CD4-positive, alpha-beta T cell (primary cell): Measurements from ENCODE around the gene SRP9. TPM values are rescaled to one million over a fixed set of nuclear protein-coding genes. Genes with fewer than 3 reads are reported as not detected.

Experiments
- ATAC-seq: fragments of 200-7000 bp; cut with Tn5 transposase; one replicate; pipeline ENCODE4 v1.10.0; 2022; ENCODE audit warnings: mild to moderate bottlenecking; ENCODE audit not compliant: poor library complexity
- CTCF ChIA-PET: fragments of 350-600 bp; sonication (Branson Sonifier 250); formaldehyde crosslinking; loops from one replicate; lab custom pipeline; 2021; ENCODE audit warnings: antibody characterized with exemption, inconsistent platforms; lab: Charles Lee
- POLR2A ChIA-PET: fragments of 350-600 bp; sonication (Branson Sonifier 250); formaldehyde crosslinking; loops from one replicate; lab custom pipeline; 2021; ENCODE audit warnings: antibody characterized with exemption, inconsistent platforms; lab: Charles Lee
- DNase-seq, 14 experiments: peaks; one replicate each; pipeline ENCODE4 v3.0.0-alpha.2; 2013 to 2020; ENCODE audit warnings: mixed read lengths in 2 of 14
- H3K27ac ChIP-seq, 2 donors: one replicate each; pipeline versions ENCODE4 v1.5.1 to v1.7.0; 2013; ENCODE audit warnings: low read length in 2 of 2, low read depth in 1 of 2, mild to moderate bottlenecking in 1 of 2
- H3K27me3 ChIP-seq, 2 experiments: 1 replicate in 1 of 2; 2 replicates in 1 of 2; pipeline versions ENCODE4 v1.6.1 to v1.7.0; 2013; ENCODE audit warnings: low read length in 2 of 2, control low read depth in 1 of 2, mild to moderate bottlenecking in 1 of 2, moderate library complexity in 1 of 2; ENCODE audit not compliant: insufficient read depth in 2 of 2, control insufficient read depth in 1 of 2
- H3K36me3 ChIP-seq: one replicate; pipeline ENCODE4 v1.6.1; 2013; ENCODE audit warnings: low read length, control low read depth; ENCODE audit not compliant: insufficient read depth
- H3K4me1 ChIP-seq: one replicate; pipeline ENCODE4 v1.6.1; 2013; ENCODE audit warnings: low read length, control low read depth; ENCODE audit not compliant: insufficient read depth
- H3K4me3 ChIP-seq: one replicate; pipeline ENCODE4 v1.5.1; 2013; ENCODE audit warnings: mild to moderate bottlenecking, low read length, moderate library complexity
- H3K9me3 ChIP-seq, 2 experiments: 1 replicate in 1 of 2; 2 replicates in 1 of 2; pipeline versions ENCODE4 v1.6.1 to v1.7.0; 2013; ENCODE audit warnings: low read length in 2 of 2, mild to moderate bottlenecking in 2 of 2, control low read depth in 1 of 2, moderate library complexity in 1 of 2; ENCODE audit not compliant: control insufficient read depth in 1 of 2, insufficient read depth in 1 of 2
- H3K27ac Mint-ChIP-seq: one replicate; pipeline ENCODE4 v1.8.0; 2020; ENCODE audit warnings: mixed read lengths
- H3K27me3 Mint-ChIP-seq: one replicate; pipeline ENCODE4 v1.8.0; 2021; ENCODE audit warnings: mixed read lengths
- H3K36me3 Mint-ChIP-seq: one replicate; pipeline ENCODE4 v1.8.0; 2021; ENCODE audit warnings: low read depth, mixed read lengths
- H3K4me1 Mint-ChIP-seq: one replicate; pipeline ENCODE4 v1.8.0; 2021; ENCODE audit warnings: low read depth, mixed read lengths
- H3K4me3 Mint-ChIP-seq: one replicate; pipeline ENCODE4 v1.8.0; 2020; ENCODE audit warnings: mild to moderate bottlenecking, mixed read lengths
- H3K9me3 Mint-ChIP-seq: one replicate; pipeline ENCODE4 v1.8.0; 2020; ENCODE audit warnings: mixed read lengths
- intact Hi-C, 2 experiments: fragments of 100-400 bp; cut with DNase I in 1 of 2; cut with micrococcal nuclease in 1 of 2; formaldehyde crosslinking; loops; one replicate each; pipeline versions ENCODE4 v1.15.1 to v1.9.0; 2023 to 2025; cut with DNase I, micrococcal nuclease
- total RNA-seq, 174 experiments: library from RNA in 2 of 174; stranded (reverse) in 2 of 174; gene quantifications; one replicate each; pipeline ENCODE4 v1.2.3 and lab custom pipeline; 2021 to 2026
- TF ChIP-seq, protein P1 (sequence below): fragments of 200-600 bp; IDR thresholded peaks from one replicate; pipeline ENCODE4 v1.8.0; 2022; ENCODE audit warnings: antibody characterized with exemption, mild to moderate bottlenecking

The SRP9 gene
- total RNA-seq, 2 experiments from 2014 or later, result 63.7 to 69.8 TPM

DNA sequence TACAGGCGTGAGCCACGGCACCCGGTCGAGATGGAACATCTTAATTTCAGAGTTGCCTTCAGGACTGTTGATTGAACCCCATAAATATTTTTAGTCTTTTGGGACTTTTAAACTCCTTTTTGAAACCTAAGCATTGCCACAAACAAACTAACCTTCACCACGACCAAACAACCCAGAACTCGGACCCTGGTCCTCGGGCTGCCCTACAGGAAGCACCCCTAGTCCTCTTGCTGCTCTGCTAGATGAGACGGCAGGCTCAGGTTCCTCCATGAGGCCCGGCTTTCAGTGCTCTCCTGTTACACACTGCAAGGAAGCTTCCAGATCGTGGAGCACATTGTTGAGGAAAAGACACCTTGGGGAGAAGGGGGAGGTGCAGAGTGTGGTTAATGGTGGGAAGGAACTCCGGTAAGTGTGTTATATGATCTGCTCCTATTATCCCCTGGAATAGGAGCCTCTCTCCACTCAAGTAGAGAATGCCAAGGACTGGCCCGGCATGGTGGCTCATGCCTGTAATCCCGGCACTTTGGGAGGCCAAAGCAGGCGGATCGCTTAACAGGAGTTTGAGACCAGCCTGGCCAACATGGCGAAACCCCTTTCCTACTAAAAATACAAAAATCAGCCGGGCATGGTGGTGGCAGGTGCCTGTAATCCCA, 38.0 kb downstream of the SRP9 start:
- Mint-ChIP-seq H3K4me1 (no peaks in the 10 kb centered on the region), H3K9me3 (no peaks in the 10 kb centered on the region), H3K27me3 (no peaks in the 10 kb centered on the region), H3K27ac (no peak overlapping the region), H3K4me3 (no peak overlapping the region), H3K36me3 (no peaks in the 10 kb centered on the region)
- no peaks in the 10 kb centered on the region for H3K27me3 ChIP-seq
- no peaks in the 10 kb centered on the region for H3K36me3 ChIP-seq
- no peak overlapping the region for H3K4me3 ChIP-seq
- ATAC-seq (no peak), DNase-seq (no peak)
- no peak overlapping the region for H3K27ac ChIP-seq
- H3K9me3 ChIP-seq, result no peaks in the 10 kb centered on the region
- intact Hi-C loops, result no loop called here
- peaks cover 4% of the 10 kb centered on the region for H3K4me1 ChIP-seq
- TF ChIP-seq, protein P1, sequence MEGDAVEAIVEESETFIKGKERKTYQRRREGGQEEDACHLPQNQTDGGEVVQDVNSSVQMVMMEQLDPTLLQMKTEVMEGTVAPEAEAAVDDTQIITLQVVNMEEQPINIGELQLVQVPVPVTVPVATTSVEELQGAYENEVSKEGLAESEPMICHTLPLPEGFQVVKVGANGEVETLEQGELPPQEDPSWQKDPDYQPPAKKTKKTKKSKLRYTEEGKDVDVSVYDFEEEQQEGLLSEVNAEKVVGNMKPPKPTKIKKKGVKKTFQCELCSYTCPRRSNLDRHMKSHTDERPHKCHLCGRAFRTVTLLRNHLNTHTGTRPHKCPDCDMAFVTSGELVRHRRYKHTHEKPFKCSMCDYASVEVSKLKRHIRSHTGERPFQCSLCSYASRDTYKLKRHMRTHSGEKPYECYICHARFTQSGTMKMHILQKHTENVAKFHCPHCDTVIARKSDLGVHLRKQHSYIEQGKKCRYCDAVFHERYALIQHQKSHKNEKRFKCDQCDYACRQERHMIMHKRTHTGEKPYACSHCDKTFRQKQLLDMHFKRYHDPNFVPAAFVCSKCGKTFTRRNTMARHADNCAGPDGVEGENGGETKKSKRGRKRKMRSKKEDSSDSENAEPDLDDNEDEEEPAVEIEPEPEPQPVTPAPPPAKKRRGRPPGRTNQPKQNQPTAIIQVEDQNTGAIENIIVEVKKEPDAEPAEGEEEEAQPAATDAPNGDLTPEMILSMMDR, result no peak
- ChIA-PET POLR2A (no interaction called here), CTCF (no interaction called here)

DNA sequence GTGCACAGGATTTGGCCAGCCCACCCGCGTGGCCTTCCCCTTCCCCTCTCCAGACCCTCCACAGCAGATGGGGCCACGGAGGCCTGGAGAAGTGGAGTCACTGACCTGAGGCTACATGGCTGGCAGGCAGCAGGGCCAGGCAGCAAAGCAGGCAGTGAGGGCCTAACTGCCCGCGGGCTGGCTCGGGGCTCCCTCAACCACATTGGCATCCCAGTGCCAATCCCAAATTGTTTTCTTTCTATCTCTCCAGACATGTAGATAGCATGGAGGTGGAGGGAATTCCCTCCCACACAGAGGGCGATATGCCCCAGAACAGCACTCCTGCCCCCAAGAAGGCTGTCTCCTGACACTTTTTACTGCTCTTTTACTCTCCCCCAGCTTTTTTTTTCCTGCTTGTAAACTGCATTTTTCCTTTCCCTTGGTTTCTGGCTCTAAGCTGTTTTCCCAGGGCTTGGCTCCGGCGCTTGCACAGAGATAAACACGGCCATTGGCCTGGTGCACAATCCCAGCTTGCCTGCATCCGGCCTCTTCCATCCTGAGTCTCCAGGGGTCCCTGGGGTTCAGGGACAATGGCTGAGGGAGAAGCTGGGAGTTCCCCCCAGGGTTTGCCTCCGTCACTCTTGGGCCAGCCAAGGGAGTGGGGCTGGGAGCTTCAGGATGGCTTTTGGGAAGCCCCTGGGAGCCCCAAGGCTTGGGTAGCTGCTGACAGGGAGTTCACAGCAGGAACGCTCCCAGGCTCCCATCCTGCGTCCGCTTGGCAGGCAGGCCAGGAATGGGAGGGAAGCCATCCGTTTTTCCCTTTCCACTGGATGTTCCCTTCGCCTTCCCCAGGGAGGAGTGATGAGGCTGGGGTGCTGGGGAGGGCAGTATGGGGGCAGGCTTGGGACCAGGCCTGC, 39.3 kb downstream of the SRP9 start:
- ATAC-seq (no peak), DNase-seq (no peak)
- no peaks in the 10 kb centered on the region for H3K36me3 Mint-ChIP-seq
- no peak overlapping the region for H3K27ac ChIP-seq
- H3K9me3 ChIP-seq, result no peaks in the 10 kb centered on the region
- no peaks in the 10 kb centered on the region for H3K36me3 ChIP-seq
- POLR2A ChIA-PET, result interaction anchor here (0.9 kb wide), 2 partner anchors 28 to 39 kb away, joined by 3 read pairs; partner anchors contain the start of gene SRP9
- no peaks in the 10 kb centered on the region for H3K4me1 ChIP-seq
- H3K4me3 Mint-ChIP-seq, result no peak overlapping the region
- no peaks in the 10 kb centered on the region for H3K27me3 ChIP-seq
- CTCF ChIA-PET, result no interaction called here
- no peak overlapping the region for H3K4me3 ChIP-seq
- no peaks in the 10 kb centered on the region for H3K4me1 Mint-ChIP-seq
- intact Hi-C loops, result no loop called here
- no peaks in the 10 kb centered on the region for H3K9me3 Mint-ChIP-seq
- no peak overlapping the region for H3K27ac Mint-ChIP-seq
- H3K27me3 Mint-ChIP-seq, result no peaks in the 10 kb centered on the region
- TF ChIP-seq, protein P1, result no peak

GRCh38 chr1:225817611-225818061, 40.0 kb downstream of the SRP9 start:
- Mint-ChIP-seq H3K9me3 (no peaks in the 10 kb centered on the region), H3K27me3 (no peaks in the 10 kb centered on the region), H3K4me3 (no peak overlapping the region), H3K36me3 (no peaks in the 10 kb centered on the region), H3K27ac (no peak overlapping the region), H3K4me1 (no peaks in the 10 kb centered on the region)
- H3K9me3 ChIP-seq, result no peaks in the 10 kb centered on the region
- H3K27ac ChIP-seq, result no peak overlapping the region
- no peaks in the 10 kb centered on the region for H3K4me1 ChIP-seq
- ATAC-seq, result no peak
- ChIA-PET POLR2A (no interaction called here), CTCF (no interaction called here)
- no peaks in the 10 kb centered on the region for H3K27me3 ChIP-seq
- DNase-seq, result no peak
- H3K4me3 ChIP-seq, result no peak overlapping the region
- H3K36me3 ChIP-seq, result no peaks in the 10 kb centered on the region
- TF ChIP-seq, protein P1, result no peak
- intact Hi-C loops, result no loop called here
